GM12801 (cell line): ENCODE measurements around the gene DHCR24.

ENCODE experiments used
- CTCF ChIP-seq: IDR thresholded peaks from one replicate; pipeline ENCODE4 v1.5.1; 2011; ENCODE audit warnings: control low read depth; ENCODE audit not compliant: insufficient read length; ENCODE audit errors: extremely low read depth

DHCR24 gene

GRCh38 chr1:54823670-54824069 is 63.3 kb downstream of the DHCR24 start:
- TF ChIP-seq CTCF, result no peak

DNA sequence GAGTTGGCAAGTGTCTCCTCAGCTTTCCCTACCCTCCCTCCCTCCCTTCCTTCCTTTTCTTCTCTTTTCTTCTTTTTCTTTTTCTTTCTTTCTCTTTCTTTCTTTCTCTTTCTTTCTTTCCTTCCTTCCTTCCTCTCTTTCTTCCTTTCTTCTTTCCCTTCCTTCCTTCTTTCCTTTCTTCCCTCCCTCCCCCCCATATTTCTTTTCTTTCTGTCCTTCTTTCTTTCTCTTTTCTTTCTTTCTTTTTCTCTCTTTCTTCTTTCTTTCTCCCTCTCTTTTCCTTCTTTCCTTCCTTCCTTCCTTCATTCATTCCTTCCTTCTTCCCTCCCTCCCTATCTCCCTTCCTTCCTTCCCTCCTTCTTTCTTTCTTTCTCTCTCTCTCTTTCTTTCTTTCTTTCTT is 67.3 kb downstream of the DHCR24 start:
- TF ChIP-seq CTCF, result no peak

DNA sequence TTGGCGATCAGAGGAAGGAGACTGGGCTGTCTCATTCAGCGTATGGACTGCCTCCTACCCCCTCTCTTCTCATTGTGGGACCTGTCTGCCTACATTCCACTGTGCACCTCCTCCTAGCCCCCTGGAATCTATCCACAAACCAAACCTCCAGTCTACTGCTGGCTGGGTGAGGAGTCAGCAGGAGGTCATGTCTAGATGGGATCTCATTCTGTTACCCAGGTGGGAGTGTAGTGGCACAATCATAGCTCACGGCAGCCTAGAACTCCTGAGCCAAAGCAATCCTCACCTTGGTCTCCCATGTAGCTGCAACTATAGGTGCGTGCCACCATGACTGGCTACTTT is 67.8 kb downstream of the DHCR24 start:
- TF ChIP-seq CTCF, result no peak

GRCh38 chr1:54818461-54819194 is 68.4 kb downstream of the DHCR24 start:
- no peak for TF ChIP-seq CTCF

GRCh38 chr1:54816951-54817350 is 70.0 kb downstream of the DHCR24 start:
- no peak for TF ChIP-seq CTCF

DNA sequence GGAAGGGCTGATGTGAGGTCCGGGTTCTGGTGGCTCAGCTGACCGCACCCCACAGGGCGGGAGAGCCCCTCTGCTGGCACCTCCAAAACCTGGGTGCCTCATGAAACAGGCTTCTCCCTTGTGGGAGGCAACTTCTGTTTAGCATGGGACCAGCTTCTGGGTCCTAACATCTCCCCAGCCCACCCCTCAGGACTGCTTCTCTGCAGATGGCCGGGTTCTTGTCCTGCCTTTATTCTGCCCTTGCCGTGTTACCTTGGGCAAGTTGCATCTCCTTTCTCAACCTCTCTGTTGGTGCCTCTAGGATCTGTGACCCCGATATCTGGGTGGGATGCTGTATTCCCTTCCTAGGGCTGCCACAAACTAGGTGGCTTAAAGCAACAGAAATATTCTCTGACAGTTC is 70.9 kb downstream of the DHCR24 start:
- no peak for TF ChIP-seq CTCF

GRCh38 chr1:54815086-54815876 is 71.7 kb downstream of the DHCR24 start:
- no peak for TF ChIP-seq CTCF
